Hepatocyte (in vitro differentiated cells): ENCODE results near the gene THUMPD3.

Source experiments
- EZH2 ChIP-seq: fragments of 200-600 bp; sonication (generic); IDR thresholded peaks from 2 replicates; pipeline ENCODE4 v1.6.1; 2016; ENCODE audit warnings: antibody characterized with exemption, mild to moderate bottlenecking, borderline replicate concordance
- EZH2phosphoT487 ChIP-seq: fragments of 200-600 bp; sonication (generic); IDR thresholded peaks from one replicate; pipeline ENCODE4 v1.6.1; 2018; ENCODE audit warnings: antibody characterized with exemption, mild to moderate bottlenecking, low read depth, moderate library complexity; ENCODE audit not compliant: unreplicated experiment, severe bottlenecking
- TF ChIP-seq, protein P1 (sequence below): fragments of 200-600 bp; sonication (generic); IDR thresholded peaks from 2 replicates; pipeline ENCODE4 v1.5.1; 2016; ENCODE audit warnings: antibody characterized with exemption, mild to moderate bottlenecking; ENCODE audit not compliant: poor library complexity

DNA sequence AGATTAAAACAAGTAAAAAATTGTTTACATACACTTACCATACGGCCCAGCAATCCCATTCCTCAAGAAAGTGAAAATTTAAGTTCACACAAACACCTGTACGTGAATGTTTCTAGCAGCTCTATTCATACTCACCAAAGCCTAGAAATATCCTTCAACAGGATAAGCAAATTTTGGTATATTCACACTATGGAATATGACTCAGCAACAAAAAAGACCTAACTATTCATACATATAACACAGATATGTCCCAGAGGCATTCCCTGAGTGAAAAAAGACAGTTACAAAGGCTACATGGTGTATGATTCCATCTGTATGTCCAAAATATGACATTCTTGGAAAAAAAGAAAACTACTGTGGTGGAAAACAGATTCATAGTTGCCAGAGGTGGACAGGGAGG, 40.1 kb upstream of the THUMPD3 start:
- TF ChIP-seq, protein P1, sequence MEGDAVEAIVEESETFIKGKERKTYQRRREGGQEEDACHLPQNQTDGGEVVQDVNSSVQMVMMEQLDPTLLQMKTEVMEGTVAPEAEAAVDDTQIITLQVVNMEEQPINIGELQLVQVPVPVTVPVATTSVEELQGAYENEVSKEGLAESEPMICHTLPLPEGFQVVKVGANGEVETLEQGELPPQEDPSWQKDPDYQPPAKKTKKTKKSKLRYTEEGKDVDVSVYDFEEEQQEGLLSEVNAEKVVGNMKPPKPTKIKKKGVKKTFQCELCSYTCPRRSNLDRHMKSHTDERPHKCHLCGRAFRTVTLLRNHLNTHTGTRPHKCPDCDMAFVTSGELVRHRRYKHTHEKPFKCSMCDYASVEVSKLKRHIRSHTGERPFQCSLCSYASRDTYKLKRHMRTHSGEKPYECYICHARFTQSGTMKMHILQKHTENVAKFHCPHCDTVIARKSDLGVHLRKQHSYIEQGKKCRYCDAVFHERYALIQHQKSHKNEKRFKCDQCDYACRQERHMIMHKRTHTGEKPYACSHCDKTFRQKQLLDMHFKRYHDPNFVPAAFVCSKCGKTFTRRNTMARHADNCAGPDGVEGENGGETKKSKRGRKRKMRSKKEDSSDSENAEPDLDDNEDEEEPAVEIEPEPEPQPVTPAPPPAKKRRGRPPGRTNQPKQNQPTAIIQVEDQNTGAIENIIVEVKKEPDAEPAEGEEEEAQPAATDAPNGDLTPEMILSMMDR, result no peak
- TF ChIP-seq EZH2 (no peak), EZH2phosphoT487 (no peak)
